Chondrocyte (in vitro differentiated cells): ENCODE data around the gene POU2F2. TPM values are rescaled to one million over a fixed set of nuclear protein-coding genes. Genes with fewer than 3 reads are reported as not detected.

ENCODE experiments used
- DNase-seq: peaks from one replicate; pipeline ENCODE4 v3.0.0; 2021; ENCODE audit warnings: mixed read lengths, low spot score
- H3K27ac Mint-ChIP-seq: one replicate; pipeline ENCODE4 v1.8.0; 2021; ENCODE audit warnings: mild to moderate bottlenecking, moderate library complexity, mixed read lengths; ENCODE audit not compliant: unreplicated experiment
- H3K27me3 Mint-ChIP-seq: 2 replicates; pipeline ENCODE4 v1.8.0; 2021; ENCODE audit warnings: low read depth, mixed read lengths
- H3K36me3 Mint-ChIP-seq: 2 replicates; pipeline ENCODE4 v1.8.0; 2021; ENCODE audit warnings: low read depth, mixed read lengths
- H3K4me1 Mint-ChIP-seq: 2 replicates; pipeline ENCODE4 v1.8.0; 2021; ENCODE audit warnings: low read depth, mild to moderate bottlenecking, mixed read lengths
- H3K4me3 Mint-ChIP-seq: one replicate; pipeline ENCODE4 v1.8.0; 2021; ENCODE audit warnings: mild to moderate bottlenecking, moderate library complexity, mixed read lengths; ENCODE audit not compliant: unreplicated experiment
- H3K9me3 Mint-ChIP-seq: 2 replicates; pipeline ENCODE4 v1.8.0; 2021; ENCODE audit warnings: low read depth, mixed read lengths
- CTCF ChIP-seq: fragments of 200-600 bp; sonication (generic); IDR thresholded peaks from 2 replicates; pipeline ENCODE4 v1.5.0; 2021; ENCODE audit warnings: antibody characterized with exemption, mild to moderate bottlenecking, moderate library complexity
- total RNA-seq: library from RNA; stranded (reverse); gene quantifications from 3 replicates; pipeline ENCODE4 v1.2.1, GENCODE V29; 2021

The POU2F2 gene
- total RNA-seq, 1 donor from 2014 or later, result 1.5 TPM

- H3K27ac Mint-ChIP-seq, result peak overlapping the region; percentile 95
- TF ChIP-seq CTCF, result no peak
- no peaks in the 10 kb centered on the region for H3K27me3 Mint-ChIP-seq
- H3K9me3 Mint-ChIP-seq, result no peaks in the 10 kb centered on the region
- H3K36me3 Mint-ChIP-seq, result no peaks in the 10 kb centered on the region
- DNase-seq, result no peak
- no peak overlapping the region for H3K4me3 Mint-ChIP-seq
- H3K4me1 Mint-ChIP-seq, result peaks cover 47% of the 10 kb centered on the region
These were observed 17.8 kb downstream of the POU2F2 start for GRCh38 chr19:42114412-42114811.

GRCh38 chr19:42113641-42114348 is 18.5 kb downstream of the POU2F2 start:
- Mint-ChIP-seq H3K27me3 (no peaks in the 10 kb centered on the region), H3K4me3 (peak overlapping the region; percentile 43), H3K36me3 (no peaks in the 10 kb centered on the region), H3K9me3 (no peaks in the 10 kb centered on the region), H3K4me1 (peaks cover 47% of the 10 kb centered on the region), H3K27ac (peak overlapping the region; percentile 95)
- DNase-seq, result no peak
- TF ChIP-seq CTCF, result peak; percentile 73

GRCh38 chr19:42111811-42112210 is 20.4 kb downstream of the POU2F2 start:
- H3K27me3 Mint-ChIP-seq, result no peaks in the 10 kb centered on the region
- no peaks in the 10 kb centered on the region for H3K36me3 Mint-ChIP-seq
- H3K4me1 Mint-ChIP-seq, result peaks cover 51% of the 10 kb centered on the region
- TF ChIP-seq CTCF, result no peak
- no peak overlapping the region for H3K4me3 Mint-ChIP-seq
- no peak for DNase-seq
- no peaks in the 10 kb centered on the region for H3K9me3 Mint-ChIP-seq
- H3K27ac Mint-ChIP-seq, result peak overlapping the region; percentile 95

- Mint-ChIP-seq H3K36me3 (no peaks in the 10 kb centered on the region), H3K4me3 (no peak overlapping the region), H3K27me3 (peaks cover 2% of the 10 kb centered on the region), H3K9me3 (no peaks in the 10 kb centered on the region), H3K27ac (peak overlapping the region; percentile 65), H3K4me1 (peaks cover 51% of the 10 kb centered on the region)
- no peak for TF ChIP-seq CTCF
- DNase-seq, result no peak
These were observed 20.9 kb downstream of the POU2F2 start for GRCh38 chr19:42111384-42111783.

GRCh38 chr19:42110658-42111057 is 21.6 kb downstream of the POU2F2 start:
- Mint-ChIP-seq H3K27ac (no peak overlapping the region), H3K4me1 (peaks cover 49% of the 10 kb centered on the region), H3K4me3 (no peak overlapping the region), H3K36me3 (no peaks in the 10 kb centered on the region), H3K27me3 (peaks cover 9% of the 10 kb centered on the region), H3K9me3 (no peaks in the 10 kb centered on the region)
- TF ChIP-seq CTCF, result no peak
- no peak for DNase-seq
